ENCODE data around the gene NOX3.
"Not testable (repeated sequence)": the region's sequence is repeated elsewhere in the genome, so short reads cannot be mapped to it uniquely, and the experiment has no call there.

The NOX3 gene

DNA sequence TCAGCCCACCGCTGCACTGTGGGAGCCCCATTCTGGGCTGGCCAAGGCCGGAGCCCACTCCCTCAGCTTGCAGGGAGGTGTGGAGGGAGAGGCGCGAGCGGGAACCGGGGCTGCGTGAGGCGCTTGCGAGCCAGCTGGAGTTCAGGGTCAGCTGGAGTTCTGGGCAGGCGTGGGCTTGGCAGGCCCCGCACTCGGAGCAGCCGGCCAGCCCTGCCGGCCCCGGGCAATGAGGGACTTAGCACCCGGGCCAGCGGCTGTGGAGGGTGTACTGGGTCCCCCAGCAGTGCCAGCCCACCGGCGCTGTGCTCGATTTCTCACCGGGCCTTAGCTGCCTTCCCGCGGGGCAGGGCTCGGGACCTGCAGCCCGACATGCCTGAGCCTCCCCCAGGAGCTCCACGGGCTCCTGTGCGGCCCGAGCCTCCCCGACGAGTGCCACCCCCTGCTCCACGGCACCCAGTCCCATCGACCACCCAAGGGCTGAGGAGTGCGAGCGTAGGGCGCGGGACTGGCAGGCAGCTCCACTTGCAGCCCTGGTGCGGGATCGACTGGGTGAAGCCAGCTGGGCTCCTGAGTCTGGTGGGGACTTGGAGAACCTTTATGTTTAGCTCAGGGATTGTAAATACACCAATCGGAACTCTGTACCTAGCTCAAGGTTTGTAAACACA is 92.5 kb downstream of the NOX3 start:
- DNase-seq = not testable (repeated sequence)

- DNase-seq = no peak
Measured at GRCh38 chr6:155354167-155354566, 101.5 kb downstream of the NOX3 start.

DNA sequence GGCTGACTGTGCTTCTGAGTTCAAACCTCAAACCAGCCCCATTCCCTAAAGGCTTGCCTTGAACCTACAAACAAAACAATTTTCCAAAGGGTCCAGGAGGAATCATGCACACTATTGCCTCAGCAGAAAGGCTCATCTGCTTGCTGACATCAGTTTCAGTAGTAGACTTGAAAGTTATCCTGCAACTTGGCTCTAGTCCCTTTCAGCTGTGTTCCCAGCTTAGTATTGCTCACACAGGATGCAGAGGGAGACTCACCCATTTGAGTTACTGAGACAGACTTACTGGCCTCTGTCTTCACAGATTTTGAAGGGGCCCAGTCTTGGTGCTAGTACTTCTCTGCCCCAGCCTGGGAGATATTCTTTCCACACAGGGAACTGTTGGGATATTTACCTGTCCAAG is 102.8 kb downstream of the NOX3 start:
- no peak for DNase-seq

DNA sequence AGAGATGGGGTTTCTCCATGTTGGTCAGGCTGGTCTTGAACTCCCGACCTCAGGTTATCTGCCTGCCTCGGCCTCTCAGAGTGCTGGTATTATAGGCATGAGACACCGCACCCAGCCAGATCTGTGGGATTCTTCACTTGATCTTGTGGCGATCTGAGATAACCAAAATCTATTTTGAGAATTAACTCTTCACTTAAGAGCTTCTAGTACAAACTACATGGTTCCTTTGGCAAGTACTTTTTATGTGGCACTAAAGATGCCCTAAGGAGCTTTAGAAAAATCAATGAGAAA is 103.6 kb downstream of the NOX3 start:
- no peak for DNase-seq

- no peak for DNase-seq
Measured at GRCh38 chr6:155351273-155352129, 104.1 kb downstream of the NOX3 start.

- DNase-seq = no peak
Measured at GRCh38 chr6:155349956-155350355, 105.7 kb downstream of the NOX3 start.

- DNase-seq = no peak
Measured at GRCh38 chr6:155349129-155349528, 106.5 kb downstream of the NOX3 start.

- no peak for DNase-seq
Measured at GRCh38 chr6:155347800-155348199, 107.8 kb downstream of the NOX3 start.

- DNase-seq = no peak
Measured at GRCh38 chr6:155346957-155347356, 108.7 kb downstream of the NOX3 start.
